Middle frontal gyrus (tissue), 1 donor: Measurements from ENCODE around the gene OR5T1.

Experiments used
- DNase-seq: peaks from one replicate; pipeline ENCODE4 v3.0.0-alpha.2; 2015; ENCODE audit warnings: low spot score; ENCODE audit errors: extremely low spot score

OR5T1 gene

DNA sequence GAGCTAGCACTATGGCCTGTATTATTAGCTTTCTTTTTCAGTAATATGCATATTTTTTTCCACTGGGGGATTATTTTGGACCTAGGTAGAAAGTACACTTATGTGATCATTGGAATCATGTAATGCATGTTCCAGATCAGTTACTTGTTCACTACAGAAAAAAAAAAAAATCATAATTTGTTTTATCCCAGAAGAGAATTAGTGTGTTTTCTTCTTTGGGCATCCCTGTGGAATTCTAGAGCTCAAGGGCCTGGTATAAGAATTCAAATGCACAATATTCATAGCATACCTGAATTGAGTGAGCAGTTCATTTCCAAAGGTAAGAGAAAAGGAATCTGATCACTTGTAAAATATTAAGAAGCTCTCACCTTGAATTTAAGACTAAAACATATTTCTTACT, at the start of gene OR5T1:
Gene OR5T1 (plus strand): TSS at position 301 of the 400 bp plus-strand sequence. CDS start 1,485 bp downstream, outside the sequence.
- no peak for DNase-seq

DNA sequence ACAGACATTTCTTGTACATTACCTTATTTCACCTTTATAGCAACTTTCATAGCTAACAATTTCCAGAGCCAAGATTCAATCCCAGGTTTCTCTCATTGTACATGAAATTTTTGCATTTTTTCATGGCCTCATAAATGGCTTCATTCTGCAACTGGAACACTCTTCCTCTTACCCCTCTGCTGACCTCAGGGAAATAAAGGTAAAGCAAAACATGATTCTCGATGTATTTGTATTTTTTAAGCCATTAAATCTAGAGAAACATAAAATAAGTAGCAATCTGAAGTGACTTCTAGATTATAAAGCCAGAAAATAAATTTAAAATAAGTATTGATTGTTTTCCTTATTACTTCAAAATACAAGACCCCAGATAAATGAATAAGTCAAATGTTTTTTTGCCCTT, 39.8 kb upstream of the OR5T1 start, which contains the start of gene OR5T2:
Gene OR5T2 (minus strand): TSS at position 101 of the 400 bp plus-strand sequence. CDS start 1,193 bp downstream, outside the sequence.
- no peak for DNase-seq

- no peak for DNase-seq
Measured at GRCh38 chr11:56251954-56252353, 22.0 kb upstream of the OR5T1 start, which contains the start of gene OR5T3. Gene OR5T3, plus strand, starts transcription at chr11:56252254. Its CDS starts 0 bp downstream, at chr11:56252254.

GRCh38 chr11:56271092-56271491, 2.9 kb upstream of the OR5T1 start:
- DNase-seq = no peak

DNA sequence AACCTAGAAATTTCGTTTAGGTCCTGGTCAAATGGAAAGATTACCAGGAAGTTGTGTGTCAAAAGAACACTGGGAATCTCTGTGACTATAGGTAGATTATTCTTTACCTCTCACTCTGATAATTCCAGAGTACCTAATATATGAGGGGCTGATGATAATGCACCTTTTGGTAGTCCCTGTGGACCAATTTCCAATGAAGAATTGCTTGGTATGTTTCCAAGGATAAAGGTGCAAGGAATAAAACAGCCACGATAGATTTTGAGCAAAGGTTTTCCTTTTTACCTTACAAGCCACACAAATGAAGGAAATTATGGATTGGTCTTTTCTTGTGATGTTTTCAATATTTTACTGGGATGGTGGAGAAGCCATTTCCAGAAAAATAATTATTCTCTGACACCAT, 18.2 kb downstream of the OR5T1 start, which contains the start of gene OR8H1:
Gene OR8H1 (minus strand): TSS at position 101 of the 400 bp plus-strand sequence. CDS start 1,192 bp downstream, outside the sequence.
- no peak for DNase-seq

- no peak for DNase-seq
Measured at GRCh38 chr11:56296898-56297297, 22.9 kb downstream of the OR5T1 start.

DNA sequence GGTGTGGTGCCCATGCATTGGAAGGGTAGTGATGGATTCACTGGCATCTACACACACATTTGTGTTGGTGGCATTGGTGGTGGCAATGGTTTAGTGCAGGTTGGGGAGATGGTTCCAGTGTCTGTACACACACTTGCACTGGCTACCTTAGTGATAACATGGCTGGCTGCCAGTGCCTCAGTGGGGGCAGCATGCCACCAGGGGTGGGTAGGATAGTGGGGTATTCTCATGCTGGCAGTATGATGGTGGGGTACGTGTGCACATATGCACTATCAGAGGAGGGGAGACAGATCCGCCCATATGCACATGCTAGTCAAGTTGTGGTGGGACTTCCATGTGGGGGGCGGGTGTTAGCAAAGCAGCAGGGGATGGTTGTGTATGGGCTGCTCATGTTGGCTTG, 33.9 kb downstream of the OR5T1 start:
- no peak for DNase-seq

- no peak for DNase-seq
Measured at GRCh38 chr11:56314844-56315243, 40.9 kb downstream of the OR5T1 start, which contains the start of gene OR8K3. Gene OR8K3, plus strand, starts transcription at chr11:56315144. Its CDS starts 3,163 bp downstream, at chr11:56318307.
